ENCODE data around the gene GPC3. TPM values are rescaled to one million over a fixed set of nuclear protein-coding genes. Genes with fewer than 3 reads are reported as not detected.

Gene GPC3
- total and polyA plus RNA-seq, 2 donors (not counting 3 experiments of a cell fraction or from before 2014, with no cell fraction given) = not detected

GRCh38 chrX:133852401-133852800 lies 133.0 kb downstream of the GPC3 start:
- FAIRE-seq = no peak
- no peak overlapping the region for H3K27ac ChIP-seq (ENCODE audit: insufficient read depth, low read depth, low read length)
- H3K27me3 ChIP-seq (ENCODE audit: control insufficient read depth in 2 of 2, insufficient read depth in 2 of 2, low read length in 2 of 2) = no peaks in the 10 kb centered on the region
- no peaks in the 10 kb centered on the region for H3K9me3 ChIP-seq (replicated peaks; ENCODE audit: control insufficient read depth, insufficient read depth, low read length)
- dilution Hi-C loops (cut with MboI; ENCODE audit: extremely low pct_ligation_motif_present, low sequenced_read_pairs) (no loop called here), intact Hi-C loops (cut with micrococcal nuclease) (no loop called here)
- DNase-seq (ENCODE audit: low read depth, low spot score) = no peak
- H3K4me2 ChIP-seq (ENCODE audit: insufficient read depth, low read length) = no peak overlapping the region
- H3K36me3 ChIP-seq (ENCODE audit: control insufficient read depth in 2 of 2, extremely low read depth in 1 of 2, insufficient read depth in 2 of 2, low read length in 2 of 2) = no peaks in the 10 kb centered on the region
- H4K20me1 ChIP-seq (replicated peaks; ENCODE audit: control insufficient read depth, extremely low read depth, insufficient read depth, low read length) = no peaks in the 10 kb centered on the region
- ChIA-PET POLR2A (no interaction called here), CTCF (interaction anchor here (0.6 kb wide), 1 partner anchor 13 kb away, joined by 3 read pairs; no protein-coding TSS in a partner anchor)
- no TSS peak for BruUV-seq (replicated peaks)
- TF ChIP-seq JUN (IDR thresholded peaks at IDR 0.05; ENCODE audit: borderline replicate concordance, insufficient read depth, insufficient read length, low read depth) (no peak), EZH2 (IDR thresholded peaks at IDR 0.05; ENCODE audit: borderline replicate concordance, low read depth, low read length, severe bottlenecking) (no peak), POLR2A (IDR thresholded peaks at IDR 0.05; ENCODE audit: low read depth, low read length) (no peak), GATA2 (IDR thresholded peaks at IDR 0.05; ENCODE audit: insufficient read depth, insufficient read length, low read depth, low read length) (no peak), FOS (IDR thresholded peaks at IDR 0.05; ENCODE audit: borderline replicate concordance, insufficient read depth, low read length) (no peak), POLR2AphosphoS5 (IDR thresholded peaks at IDR 0.05; ENCODE audit: insufficient read depth, low read depth, low read length) (no peak), MYC (IDR thresholded peaks at IDR 0.05; ENCODE audit: low read depth, low read length) (no peak)
- TF ChIP-seq, protein P1, sequence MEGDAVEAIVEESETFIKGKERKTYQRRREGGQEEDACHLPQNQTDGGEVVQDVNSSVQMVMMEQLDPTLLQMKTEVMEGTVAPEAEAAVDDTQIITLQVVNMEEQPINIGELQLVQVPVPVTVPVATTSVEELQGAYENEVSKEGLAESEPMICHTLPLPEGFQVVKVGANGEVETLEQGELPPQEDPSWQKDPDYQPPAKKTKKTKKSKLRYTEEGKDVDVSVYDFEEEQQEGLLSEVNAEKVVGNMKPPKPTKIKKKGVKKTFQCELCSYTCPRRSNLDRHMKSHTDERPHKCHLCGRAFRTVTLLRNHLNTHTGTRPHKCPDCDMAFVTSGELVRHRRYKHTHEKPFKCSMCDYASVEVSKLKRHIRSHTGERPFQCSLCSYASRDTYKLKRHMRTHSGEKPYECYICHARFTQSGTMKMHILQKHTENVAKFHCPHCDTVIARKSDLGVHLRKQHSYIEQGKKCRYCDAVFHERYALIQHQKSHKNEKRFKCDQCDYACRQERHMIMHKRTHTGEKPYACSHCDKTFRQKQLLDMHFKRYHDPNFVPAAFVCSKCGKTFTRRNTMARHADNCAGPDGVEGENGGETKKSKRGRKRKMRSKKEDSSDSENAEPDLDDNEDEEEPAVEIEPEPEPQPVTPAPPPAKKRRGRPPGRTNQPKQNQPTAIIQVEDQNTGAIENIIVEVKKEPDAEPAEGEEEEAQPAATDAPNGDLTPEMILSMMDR (IDR thresholded peaks at IDR 0.05; ENCODE audit: extremely low read depth in 1 of 2, insufficient read depth in 1 of 2, low read depth in 1 of 2, low read length in 2 of 2) = no peak
- TF ChIP-seq, protein P2, sequence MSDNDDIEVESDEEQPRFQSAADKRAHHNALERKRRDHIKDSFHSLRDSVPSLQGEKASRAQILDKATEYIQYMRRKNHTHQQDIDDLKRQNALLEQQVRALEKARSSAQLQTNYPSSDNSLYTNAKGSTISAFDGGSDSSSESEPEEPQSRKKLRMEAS (IDR thresholded peaks at IDR 0.05; ENCODE audit: insufficient read depth, insufficient read length) = no peak
- no peaks in the 10 kb centered on the region for H3K79me2 ChIP-seq (ENCODE audit: control insufficient read depth, insufficient read depth, low read length)
- no peaks in the 10 kb centered on the region for H3K9me1 ChIP-seq (replicated peaks; ENCODE audit: control insufficient read depth, extremely low read depth, insufficient read depth, low read length)
- no peaks in the 10 kb centered on the region for H3K4me1 ChIP-seq (ENCODE audit: control insufficient read depth, extremely low read depth, insufficient read depth, low read length)
- H3K9ac ChIP-seq (replicated peaks; ENCODE audit: extremely low read depth, insufficient read depth, low read length) = no peak overlapping the region
- no peak overlapping the region for H2AFZ ChIP-seq (ENCODE audit: low read depth, low read length)
- H3K4me3 ChIP-seq (replicated peaks in 1 of 3; ENCODE audit: insufficient read depth in 1 of 3, low read depth in 1 of 3, low read length in 3 of 3) = no peak overlapping the region
